PC-3 (cell line): ENCODE measurements around the gene CLIP1.

Experiments used
- EZH2 ChIP-seq: fragments of 300-600 bp; sonication (generic); IDR thresholded peaks from one replicate; pipeline ENCODE4 v1.6.1; 2017; ENCODE audit warnings: antibody characterized with exemption, mild to moderate bottlenecking, low read length; ENCODE audit not compliant: unreplicated experiment
- EZH2phosphoT487 ChIP-seq: fragments of 300-600 bp; sonication (generic); IDR thresholded peaks from 2 replicates; pipeline ENCODE4 v1.6.1; 2018; ENCODE audit warnings: mild to moderate bottlenecking, antibody characterized with exemption, low read length, borderline replicate concordance
- TF ChIP-seq, protein P1 (sequence below): fragments of 300-600 bp; sonication (generic); conservative IDR thresholded peaks from 2 replicates; pipeline ENCODE4 v1.5.1; 2017; ENCODE audit warnings: antibody characterized with exemption, low read depth, mild to moderate bottlenecking, low read length

DNA sequence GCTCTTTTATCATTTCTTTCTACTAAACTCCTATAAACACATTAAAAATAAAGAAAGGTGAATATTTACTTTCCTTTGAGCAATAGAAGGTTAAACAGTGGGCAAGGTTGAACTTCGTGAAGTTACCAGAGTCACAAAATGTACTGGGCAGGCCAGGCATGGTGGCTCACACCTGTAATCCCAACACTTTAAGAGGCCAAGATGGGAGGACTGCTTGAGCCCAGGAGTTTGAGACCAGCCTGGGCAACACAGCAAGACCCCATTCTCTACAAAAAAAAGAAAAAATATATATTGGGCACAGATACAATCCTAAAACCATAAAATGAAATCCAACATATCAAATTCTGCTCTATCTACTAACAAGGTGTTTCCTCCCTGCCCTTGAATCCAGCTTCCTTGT lies 95.5 kb downstream of the CLIP1 start:
- TF ChIP-seq, protein P1, sequence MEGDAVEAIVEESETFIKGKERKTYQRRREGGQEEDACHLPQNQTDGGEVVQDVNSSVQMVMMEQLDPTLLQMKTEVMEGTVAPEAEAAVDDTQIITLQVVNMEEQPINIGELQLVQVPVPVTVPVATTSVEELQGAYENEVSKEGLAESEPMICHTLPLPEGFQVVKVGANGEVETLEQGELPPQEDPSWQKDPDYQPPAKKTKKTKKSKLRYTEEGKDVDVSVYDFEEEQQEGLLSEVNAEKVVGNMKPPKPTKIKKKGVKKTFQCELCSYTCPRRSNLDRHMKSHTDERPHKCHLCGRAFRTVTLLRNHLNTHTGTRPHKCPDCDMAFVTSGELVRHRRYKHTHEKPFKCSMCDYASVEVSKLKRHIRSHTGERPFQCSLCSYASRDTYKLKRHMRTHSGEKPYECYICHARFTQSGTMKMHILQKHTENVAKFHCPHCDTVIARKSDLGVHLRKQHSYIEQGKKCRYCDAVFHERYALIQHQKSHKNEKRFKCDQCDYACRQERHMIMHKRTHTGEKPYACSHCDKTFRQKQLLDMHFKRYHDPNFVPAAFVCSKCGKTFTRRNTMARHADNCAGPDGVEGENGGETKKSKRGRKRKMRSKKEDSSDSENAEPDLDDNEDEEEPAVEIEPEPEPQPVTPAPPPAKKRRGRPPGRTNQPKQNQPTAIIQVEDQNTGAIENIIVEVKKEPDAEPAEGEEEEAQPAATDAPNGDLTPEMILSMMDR, result no peak
- no peak for TF ChIP-seq EZH2phosphoT487
- TF ChIP-seq EZH2, result no peak
